Measurements from ENCODE around the gene LDLRAD3. TPM values are rescaled to one million over a fixed set of nuclear protein-coding genes. Genes with fewer than 3 reads are reported as not detected.
A peak's percentile ranks its signal among the peaks of the same experiment; 100 is the strongest.

LDLRAD3 gene
- total and polyA plus RNA-seq, 4 donors = 2.2 to 14.3 (median 9.9) TPM

DNA sequence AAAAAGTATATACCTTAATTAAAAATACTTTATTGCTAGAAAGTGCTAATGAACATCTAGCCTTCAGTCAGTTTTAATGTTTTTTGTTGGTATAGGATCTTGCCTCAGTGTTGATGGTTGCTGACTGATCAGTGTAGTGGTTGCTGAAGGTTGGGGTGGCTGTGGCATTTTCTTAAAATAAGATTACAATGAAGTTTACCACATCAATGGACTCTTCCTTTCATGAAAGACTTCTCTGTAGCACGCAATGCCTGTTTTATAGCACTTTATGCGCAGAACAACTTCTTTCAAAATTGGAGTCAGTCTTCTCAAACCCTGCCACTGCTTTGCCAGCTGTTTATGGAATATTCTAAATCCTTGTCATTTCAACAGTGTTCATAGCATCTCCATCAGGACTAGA, 50.6 kb downstream of the LDLRAD3 start:
- H3K27me3 ChIP-seq (ENCODE audit: control insufficient read depth in 3 of 3, insufficient read depth in 3 of 3, low read length in 2 of 3) = no peaks in the 10 kb centered on the region
- TF ChIP-seq, protein P1, sequence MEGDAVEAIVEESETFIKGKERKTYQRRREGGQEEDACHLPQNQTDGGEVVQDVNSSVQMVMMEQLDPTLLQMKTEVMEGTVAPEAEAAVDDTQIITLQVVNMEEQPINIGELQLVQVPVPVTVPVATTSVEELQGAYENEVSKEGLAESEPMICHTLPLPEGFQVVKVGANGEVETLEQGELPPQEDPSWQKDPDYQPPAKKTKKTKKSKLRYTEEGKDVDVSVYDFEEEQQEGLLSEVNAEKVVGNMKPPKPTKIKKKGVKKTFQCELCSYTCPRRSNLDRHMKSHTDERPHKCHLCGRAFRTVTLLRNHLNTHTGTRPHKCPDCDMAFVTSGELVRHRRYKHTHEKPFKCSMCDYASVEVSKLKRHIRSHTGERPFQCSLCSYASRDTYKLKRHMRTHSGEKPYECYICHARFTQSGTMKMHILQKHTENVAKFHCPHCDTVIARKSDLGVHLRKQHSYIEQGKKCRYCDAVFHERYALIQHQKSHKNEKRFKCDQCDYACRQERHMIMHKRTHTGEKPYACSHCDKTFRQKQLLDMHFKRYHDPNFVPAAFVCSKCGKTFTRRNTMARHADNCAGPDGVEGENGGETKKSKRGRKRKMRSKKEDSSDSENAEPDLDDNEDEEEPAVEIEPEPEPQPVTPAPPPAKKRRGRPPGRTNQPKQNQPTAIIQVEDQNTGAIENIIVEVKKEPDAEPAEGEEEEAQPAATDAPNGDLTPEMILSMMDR (IDR thresholded peaks at IDR 0.05; ENCODE audit: control extremely low read depth, extremely low read depth) = no peak
- 94 to 96% methylated on average over 2 of the region's 2 CpGs for WGBS, 2 donors
- no peak for ATAC-seq (ENCODE audit: insufficient read depth, low FRiP score)
- H3K4me1 ChIP-seq (ENCODE audit: control insufficient read depth in 5 of 5, insufficient read depth in 5 of 5, low read length in 5 of 5) = peaks cover 0 to 9% (median 0%) of the 10 kb centered on the region in 5 donors
- H3K9me3 ChIP-seq (ENCODE audit: control insufficient read depth in 4 of 4, insufficient read depth in 3 of 4, low read length in 3 of 4) = peaks cover 0 to 3% (median 0%) of the 10 kb centered on the region in 4 donors
- no peak overlapping the region for H3K9ac ChIP-seq (ENCODE audit: insufficient read depth in 1 of 2, low read length in 2 of 2)
- H3K27ac ChIP-seq (ENCODE audit: low read depth in 1 of 2, low read length in 1 of 2) = no peak overlapping the region
- no peak for DNase-seq
- H3K36me3 ChIP-seq (ENCODE audit: control insufficient read depth in 4 of 4, insufficient read depth in 4 of 4, low read length in 4 of 4) = no peaks in the 10 kb centered on the region
- H3K4me3 ChIP-seq = no peak overlapping the region

DNA sequence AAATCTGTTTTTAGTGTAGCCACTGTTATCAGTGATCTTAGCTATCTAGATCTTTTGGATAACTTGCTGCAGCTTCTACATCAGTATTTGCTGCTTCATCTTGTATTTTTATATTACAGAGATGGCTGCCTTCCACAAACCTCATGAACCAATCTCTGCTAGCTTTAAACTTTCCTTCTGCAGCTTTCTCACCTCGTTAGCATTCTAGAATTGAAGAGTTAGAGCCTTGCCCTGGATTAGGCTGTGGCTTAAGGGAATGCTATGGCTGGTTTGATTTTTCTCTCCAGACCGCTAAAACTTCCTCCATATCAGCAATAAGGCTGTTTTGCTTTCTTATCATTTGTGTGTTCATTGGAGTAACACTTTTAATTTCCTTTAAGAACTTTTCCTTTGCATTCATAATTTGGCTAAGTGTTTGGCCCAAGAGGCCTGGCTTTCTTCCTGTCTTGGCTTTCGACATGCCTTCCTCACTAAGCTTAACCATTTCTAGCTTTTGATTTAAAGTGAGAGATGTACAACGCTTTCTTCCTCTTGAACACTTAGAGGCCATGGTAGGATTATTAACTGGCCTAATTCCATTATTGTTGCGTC, 51.9 kb downstream of the LDLRAD3 start:
- WGBS, 2 donors = 48 to 85% methylated on average over 5 of the region's 5 CpGs
- H3K27ac ChIP-seq (ENCODE audit: low read depth in 1 of 2, low read length in 1 of 2) = no peak overlapping the region

DNA sequence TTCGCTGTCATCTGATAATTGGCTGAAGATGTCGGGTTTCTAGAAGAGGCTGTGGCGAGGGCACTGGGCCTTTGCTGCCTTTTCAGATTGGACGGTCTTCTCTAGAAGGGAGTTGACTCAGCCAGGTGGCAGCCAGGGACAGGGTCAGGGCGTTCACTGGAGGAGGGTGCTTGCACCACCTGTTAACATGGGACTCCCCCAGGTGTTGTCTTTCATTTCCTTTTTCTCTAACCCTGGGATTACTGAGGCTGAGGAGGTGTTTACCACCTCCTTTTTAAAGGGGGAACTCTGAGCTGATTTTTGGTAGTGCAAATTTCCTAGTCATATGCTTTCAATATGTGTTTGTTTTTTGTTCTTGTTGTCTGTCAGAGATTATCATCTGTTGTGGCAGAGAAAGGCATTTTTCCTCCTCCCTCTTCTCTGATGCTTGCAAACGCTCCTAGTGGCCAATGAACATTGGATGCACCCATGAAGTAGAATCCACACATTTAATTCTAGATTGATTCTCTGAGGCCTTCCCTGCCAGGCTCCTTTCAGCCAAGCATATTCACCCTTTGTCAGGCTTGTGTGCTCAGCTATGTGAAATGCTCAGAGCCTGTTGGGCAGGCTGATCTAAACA, 54.1 kb downstream of the LDLRAD3 start:
- peaks cover 0 to 22% (median 3%) of the 10 kb centered on the region in 5 donors for H3K4me1 ChIP-seq (ENCODE audit: control insufficient read depth in 5 of 5, insufficient read depth in 5 of 5, low read length in 5 of 5)
- no peaks in the 10 kb centered on the region for H3K27me3 ChIP-seq (ENCODE audit: control insufficient read depth in 3 of 3, insufficient read depth in 3 of 3, low read length in 2 of 3)
- DNase-seq (no peak), ATAC-seq (ENCODE audit: insufficient read depth, low FRiP score) (no peak)
- H3K9ac ChIP-seq (ENCODE audit: insufficient read depth in 1 of 2, low read length in 2 of 2) = no peak overlapping the region
- no peaks in the 10 kb centered on the region for H3K36me3 ChIP-seq (ENCODE audit: control insufficient read depth in 4 of 4, insufficient read depth in 4 of 4, low read length in 4 of 4)
- no peak overlapping the region for H3K4me3 ChIP-seq
- H3K27ac ChIP-seq (ENCODE audit: low read depth in 1 of 2, low read length in 1 of 2) = no peak overlapping the region
- 93 to 98% methylated on average over 6 of the region's 6 CpGs for WGBS, 2 donors
- TF ChIP-seq, protein P1 (IDR thresholded peaks at IDR 0.05; ENCODE audit: control extremely low read depth, extremely low read depth) = no peak
- peaks cover 0 to 3% (median 0%) of the 10 kb centered on the region in 4 donors for H3K9me3 ChIP-seq (ENCODE audit: control insufficient read depth in 4 of 4, insufficient read depth in 3 of 4, low read length in 3 of 4)

More for the DNA sequence above, 51.9 kb downstream of the LDLRAD3 start:
- ATAC-seq (ENCODE audit: insufficient read depth, low FRiP score) (no peak), DNase-seq (peak in 2 of 3 donors; percentile 64 to 77)
- peaks cover 0 to 3% (median 0%) of the 10 kb centered on the region in 4 donors for H3K9me3 ChIP-seq (ENCODE audit: control insufficient read depth in 4 of 4, insufficient read depth in 3 of 4, low read length in 3 of 4)
- peaks cover 0 to 9% (median 1%) of the 10 kb centered on the region in 5 donors for H3K4me1 ChIP-seq (ENCODE audit: control insufficient read depth in 5 of 5, insufficient read depth in 5 of 5, low read length in 5 of 5)
- H3K27me3 ChIP-seq (ENCODE audit: control insufficient read depth in 3 of 3, insufficient read depth in 3 of 3, low read length in 2 of 3) = no peaks in the 10 kb centered on the region
- H3K4me3 ChIP-seq = no peak overlapping the region
- no peaks in the 10 kb centered on the region for H3K36me3 ChIP-seq (ENCODE audit: control insufficient read depth in 4 of 4, insufficient read depth in 4 of 4, low read length in 4 of 4)
- no peak overlapping the region for H3K9ac ChIP-seq (ENCODE audit: insufficient read depth in 1 of 2, low read length in 2 of 2)
- TF ChIP-seq, protein P1 (IDR thresholded peaks at IDR 0.05; ENCODE audit: control extremely low read depth, extremely low read depth) = no peak

Measured in lung (tissue), 12 donors.